NCI-H1092 (cell line): Measurements from ENCODE around the gene ATP12A.

Experiments used
- DNase-seq: peaks from one replicate; lab custom pipeline; 2025; lab: John Stamatoyannopoulos, UW

Gene ATP12A

DNA sequence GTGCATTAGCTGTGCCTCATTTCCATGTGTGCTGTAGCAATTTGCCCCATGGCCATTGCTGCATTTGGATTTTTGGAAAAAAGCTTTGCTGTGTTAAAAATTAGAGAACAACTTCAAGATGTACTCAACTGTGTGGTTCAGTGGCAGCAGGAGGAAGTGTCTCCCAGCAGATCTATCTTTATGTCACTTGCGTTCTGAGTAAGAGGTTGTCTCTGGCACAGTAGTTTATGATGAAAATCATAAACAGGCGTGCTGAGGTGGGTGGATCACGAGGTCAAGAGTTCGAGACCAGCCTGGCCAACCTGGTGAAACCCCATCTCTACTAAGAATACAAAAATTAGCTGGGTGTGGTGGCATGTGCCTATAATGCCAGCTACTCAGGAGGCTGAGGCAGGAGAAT lies 54.7 kb downstream of the ATP12A start:
- DNase-seq: no peak

DNA sequence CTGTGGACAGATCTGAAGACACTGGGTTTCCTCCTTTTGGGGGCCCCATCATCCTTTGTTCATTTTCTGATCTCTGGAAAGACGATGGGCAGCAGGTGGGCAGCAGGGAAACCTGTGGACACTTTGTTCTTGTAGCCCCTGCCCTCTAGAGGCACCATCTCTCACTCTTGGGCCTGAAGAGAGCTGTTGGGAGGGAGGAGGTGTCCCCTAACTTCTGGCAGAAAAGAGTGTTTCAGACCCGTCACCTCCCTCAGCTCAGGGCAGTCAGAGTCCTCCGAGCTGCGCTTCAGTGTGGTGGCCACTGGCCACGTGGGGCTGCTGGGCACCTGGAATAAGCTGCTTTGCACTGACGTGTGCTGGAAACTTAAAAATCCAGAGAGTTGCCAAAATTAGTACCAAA lies 56.8 kb downstream of the ATP12A start:
- DNase-seq: no peak

DNA sequence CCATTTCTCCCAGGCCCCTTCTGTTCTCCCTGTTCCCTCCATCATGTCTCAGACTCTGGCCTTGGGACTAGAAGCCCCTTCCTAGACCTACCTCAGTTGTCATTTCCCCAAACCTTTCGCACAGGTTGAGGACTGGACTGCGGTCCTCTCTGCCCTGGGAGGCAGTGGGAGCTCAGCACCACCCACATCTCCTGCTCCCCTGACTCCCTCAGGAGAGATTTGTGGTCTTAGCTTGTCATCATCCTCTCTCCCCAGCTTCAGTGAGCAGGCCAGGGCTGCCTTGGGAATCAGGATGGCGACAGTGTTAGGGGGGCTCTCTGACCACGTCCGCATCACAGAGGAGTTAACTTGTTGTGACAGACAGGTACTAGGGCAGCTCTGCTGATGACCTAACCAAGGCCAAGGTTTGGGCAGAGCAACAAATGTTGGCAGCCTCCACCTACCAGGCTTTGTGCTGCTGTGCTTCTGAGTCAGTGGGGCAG lies 58.2 kb downstream of the ATP12A start:
- no peak for DNase-seq

DNA sequence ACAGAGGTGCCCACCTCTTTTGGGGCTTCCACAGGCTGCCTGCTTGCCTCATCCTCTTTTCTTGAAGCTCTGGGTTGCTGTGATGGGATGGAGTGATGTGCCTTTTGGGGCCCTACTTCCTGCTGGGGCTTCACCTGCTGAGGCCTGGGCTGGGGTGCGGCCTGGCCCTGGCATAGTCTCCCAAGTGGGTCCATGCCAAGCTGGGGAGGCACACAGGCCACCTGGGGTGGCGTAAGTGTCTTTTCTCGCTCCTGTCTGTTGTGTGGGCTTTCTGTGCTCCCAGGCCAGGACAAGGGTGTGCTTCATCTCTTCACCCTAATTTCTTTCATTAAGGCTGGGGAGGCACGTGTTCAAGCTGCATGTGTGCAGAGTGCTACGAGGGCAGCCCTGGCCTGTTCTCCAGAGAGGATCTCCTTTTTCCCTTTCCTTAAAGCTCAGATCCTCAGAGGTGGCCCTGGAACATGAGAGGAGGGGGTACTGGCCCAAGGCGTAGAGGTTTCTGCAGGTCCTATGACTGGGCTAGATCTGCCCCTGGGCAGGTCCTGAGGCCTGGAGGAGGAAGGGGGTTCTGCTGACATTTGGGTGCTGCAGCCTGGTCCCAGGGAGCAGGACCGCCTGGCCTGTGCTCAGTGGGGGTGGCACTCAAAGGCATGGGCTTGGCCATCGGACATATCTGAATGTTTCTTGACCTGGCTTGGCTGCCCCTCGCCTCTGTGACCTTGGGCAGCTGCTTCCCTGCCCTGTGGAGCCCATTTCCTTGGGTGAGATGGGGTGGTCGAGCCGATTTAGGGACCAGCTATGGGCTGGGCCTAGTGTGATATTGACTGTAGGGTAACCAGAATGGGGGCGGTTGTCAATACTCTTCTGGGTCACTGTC lies 60.0 kb downstream of the ATP12A start:
- no peak for DNase-seq

DNA sequence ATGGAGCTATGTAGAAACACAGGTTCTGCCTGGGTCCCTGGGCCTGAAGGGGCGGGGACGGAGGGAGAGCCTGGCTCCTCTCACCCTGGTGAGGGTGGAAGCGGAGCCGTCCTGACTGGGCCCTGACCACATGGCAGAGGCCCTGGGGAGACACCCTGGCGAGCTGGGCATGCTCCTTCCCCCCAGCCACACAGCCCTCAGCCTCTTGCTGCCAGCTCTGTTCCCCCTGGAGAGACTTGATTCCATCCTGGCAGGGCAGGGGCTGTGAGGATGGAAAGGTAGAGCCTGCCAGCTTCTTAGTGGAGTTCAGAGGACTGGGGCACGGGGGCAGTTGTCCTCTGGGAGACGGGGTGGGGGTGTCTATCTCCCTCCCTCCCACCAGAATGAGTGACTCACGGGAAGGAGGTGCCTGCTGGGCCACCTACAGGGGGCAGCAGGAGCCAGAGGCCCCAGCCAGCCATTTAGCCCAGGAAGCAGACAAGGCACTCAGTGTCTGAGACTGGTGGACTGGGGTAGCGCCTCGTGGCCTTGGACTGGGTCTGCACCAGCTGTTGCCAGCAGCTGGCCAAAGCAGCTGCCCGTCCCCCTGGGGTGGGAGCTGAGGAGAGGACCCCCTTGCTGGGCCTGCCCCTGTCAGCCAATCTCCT lies 60.9 kb downstream of the ATP12A start:
- no peak for DNase-seq

DNA sequence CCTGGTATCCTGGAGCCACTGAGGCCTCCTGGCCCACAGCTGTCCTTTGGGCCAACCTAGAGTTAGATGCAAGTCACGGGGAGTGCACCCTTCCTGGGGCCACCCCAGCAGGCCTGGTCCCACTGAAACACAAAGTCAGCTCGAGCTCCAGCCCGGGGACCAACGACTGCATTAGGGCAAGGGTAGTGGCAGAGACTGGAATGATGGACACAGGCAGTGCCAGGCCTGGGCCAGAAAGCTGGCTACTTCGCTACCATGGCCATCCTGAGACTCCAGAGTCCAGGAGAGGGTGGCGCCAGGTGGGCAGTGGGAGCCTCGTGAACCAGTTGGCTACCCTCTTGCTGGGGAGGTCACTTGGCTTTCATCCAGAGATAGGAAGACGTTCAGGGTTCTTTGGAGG lies 61.6 kb downstream of the ATP12A start:
- no peak for DNase-seq

DNA sequence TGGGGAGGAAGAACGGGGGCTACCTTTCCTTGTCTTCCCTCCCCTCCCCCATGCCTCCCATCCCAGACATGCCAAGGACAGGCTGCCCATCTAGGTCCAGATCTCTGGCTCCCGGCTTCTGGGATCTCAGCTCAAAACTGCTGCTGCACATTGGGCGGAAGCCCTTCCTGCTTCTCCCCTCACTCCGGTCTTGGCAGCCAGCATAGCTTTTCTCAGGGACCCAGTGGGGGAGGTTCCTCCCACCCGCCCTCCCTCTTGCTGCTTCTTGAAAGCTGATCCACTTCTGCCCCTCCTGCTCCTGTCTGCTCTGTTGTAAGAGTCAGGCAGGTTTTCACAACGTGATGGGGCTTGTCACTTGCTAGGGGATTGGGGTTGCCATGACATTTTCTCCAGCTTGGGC lies 62.1 kb downstream of the ATP12A start:
- no peak for DNase-seq

DNA sequence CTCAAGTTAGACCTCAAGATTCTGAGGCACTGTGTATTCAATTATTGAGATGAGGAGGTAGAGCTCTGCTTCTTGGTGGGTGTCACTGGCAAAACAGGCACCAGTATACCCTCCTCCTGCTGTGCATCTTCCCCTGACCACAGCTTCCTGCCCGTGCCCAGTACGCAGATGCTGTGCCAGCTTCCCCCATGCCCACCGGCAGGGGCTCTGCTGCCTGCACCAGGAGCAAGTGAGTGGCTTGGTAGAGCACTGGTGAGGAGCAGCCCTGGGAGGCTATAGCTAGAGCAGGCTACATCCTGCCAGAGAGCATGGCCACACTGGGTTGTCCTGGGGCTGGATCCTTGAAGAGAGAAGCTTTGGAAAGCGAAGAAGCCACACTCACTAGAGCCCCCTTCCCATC lies 62.8 kb downstream of the ATP12A start:
- DNase-seq: no peak

DNA sequence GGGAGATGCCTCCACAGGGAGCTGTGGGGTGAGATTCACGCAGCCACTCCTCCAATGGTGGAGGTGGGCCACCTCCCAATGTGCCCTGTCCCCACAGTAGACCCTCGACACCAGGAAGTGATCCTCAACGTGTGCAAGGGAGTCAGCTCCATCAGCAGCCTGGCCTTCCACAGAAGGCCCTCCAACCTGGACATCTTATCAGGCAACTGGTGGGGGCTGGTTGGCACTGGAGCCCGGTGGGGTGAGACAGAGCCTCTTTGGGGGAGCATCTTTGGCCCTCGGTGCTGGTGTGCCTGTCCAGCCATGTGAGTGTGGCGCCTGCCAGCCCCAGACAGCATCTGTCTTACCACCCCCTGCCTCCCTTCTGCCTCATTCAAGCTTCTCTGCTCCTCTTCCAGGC lies 64.0 kb downstream of the ATP12A start:
- DNase-seq: no peak

DNA sequence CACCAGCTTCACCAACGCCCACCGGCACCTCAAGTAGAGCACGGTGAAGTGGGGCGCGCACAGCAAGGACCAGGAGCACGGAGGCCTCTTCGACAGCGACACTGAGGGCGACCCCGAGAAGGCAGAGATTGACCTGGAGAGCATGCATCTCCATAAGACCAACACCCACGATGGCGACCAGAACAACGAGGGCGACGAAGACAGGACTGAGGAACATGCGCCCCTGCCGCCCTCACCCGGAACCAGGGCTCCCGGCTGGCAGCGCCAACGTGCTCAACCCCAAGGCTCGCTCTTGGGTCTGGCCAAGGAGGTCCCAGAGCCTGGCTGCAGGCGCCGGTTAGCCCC lies 65.3 kb downstream of the ATP12A start:
- no peak for DNase-seq

DNA sequence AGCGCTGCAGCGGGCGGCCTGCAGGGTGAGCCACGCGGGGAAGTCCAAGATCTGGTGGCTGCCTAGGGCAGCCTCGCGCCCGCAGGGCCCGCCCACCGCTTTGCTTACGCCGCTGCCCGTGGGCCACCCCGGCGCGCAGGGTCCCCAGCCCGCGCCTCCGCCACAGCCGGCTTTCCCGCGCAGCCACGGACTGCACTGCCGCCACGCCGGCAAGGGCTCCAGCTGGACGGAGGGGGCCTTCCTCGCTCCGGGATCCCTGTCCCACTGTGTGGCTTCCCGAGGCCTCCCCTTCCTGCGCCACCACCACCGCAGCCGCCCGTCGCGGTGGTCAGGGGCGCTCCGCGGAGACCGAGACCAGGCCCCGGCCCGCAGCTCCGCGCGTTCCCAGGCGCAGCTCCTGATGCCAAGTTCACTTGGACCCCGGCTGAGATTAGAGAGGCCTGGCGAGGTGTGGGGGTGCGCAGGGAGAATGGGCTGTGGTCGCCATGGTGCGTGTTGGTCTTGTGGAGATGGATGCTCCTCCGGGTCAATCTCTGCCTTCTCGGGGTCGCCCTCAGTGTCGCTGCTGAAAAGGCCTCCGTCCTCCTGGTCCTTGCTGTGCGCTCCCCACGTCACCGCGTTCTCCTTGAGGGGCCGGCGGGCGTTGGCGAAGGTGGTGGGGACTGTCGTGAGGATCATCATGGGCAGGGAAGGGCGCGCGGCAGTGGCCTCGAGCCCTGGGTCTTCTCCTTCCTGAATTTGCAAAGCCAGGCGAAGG lies 65.8 kb downstream of the ATP12A start:
- no peak for DNase-seq

DNA sequence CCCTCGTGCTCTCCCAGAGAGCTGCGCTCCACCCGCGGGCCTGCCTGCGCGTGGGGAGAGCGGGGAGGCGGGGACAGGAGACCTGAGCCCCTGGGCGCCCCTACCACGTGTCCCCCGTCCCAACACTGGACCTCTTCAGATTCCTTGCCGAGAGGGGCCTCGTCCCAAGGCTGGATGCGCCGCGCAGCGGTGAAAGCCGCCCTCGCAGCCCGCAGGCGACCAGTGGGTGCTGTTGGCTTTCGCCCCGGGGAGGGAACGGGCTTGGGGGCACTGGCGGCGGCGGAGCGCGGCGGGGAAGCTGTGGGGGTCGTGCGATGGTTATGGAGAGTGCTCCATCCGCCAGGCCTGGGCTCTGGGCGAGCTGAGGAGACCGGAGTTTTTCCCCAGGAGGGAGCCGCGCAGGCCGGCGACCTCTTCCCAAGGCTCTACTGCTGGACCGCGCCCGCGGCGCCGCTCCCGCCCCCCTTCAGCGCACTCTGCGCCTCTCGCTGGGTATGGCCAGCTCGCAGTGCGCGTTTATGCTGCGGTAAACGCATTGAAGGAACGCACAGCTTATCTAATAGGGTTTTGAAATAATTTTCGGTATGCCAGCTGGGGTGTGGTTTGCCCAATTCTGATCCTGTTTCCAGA lies 66.5 kb downstream of the ATP12A start:
- no peak for DNase-seq

DNA sequence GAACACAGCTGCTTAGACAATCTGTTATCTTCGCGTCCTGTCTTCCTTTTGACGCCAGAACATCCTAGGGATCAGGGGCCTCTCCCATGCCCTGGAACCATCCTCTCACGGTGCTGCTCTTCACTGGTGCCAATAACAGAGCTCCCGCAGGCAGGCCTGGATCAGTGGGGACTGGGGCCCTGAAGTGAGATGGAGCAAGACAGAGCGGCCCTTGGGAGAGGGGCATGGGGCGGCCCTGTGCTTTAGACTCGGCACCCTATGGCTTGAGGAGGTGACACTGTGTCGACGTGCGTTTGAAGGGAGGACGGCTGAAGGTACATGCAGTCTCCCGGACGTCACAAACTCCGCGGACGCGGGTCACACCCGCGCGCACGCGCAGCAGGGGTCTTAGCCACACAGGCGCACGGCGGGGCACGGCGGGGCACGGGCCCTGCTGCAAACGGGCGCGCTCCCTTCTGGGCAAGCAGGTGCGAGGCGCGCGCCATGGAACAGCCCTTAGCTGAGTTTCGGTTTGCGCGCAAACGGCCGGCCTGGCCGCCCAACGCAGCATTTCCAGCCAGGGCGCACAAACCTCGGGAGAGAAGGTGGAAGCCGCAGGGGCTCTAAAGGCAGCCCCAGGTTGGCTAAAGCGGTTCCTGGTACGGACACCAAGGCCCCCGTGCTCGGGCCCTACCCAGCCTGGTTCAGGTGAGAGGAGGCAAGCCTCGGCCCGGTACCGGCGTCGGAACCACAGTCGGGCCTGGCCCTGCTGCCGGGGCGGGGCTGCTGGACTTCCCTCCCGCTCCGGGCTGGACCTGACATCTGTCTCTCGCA lies 67.2 kb downstream of the ATP12A start:
- DNase-seq: no peak

DNA sequence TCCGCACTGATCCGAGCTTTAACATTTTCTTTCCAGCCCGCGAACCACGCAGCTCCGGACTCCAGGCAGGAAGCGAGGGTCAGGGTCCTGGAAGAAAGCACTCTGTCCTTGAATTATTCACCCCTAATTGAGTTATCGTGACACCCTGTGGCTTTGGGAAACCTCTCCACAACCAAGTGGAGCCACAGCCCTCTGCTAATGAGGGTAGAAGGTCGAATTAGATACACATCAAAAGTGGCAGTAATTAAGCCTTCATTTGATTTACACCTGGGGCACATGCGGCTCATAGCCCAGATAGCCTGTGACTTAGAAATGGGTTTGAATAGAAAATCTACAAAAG lies 67.8 kb downstream of the ATP12A start:
- no peak for DNase-seq

DNA sequence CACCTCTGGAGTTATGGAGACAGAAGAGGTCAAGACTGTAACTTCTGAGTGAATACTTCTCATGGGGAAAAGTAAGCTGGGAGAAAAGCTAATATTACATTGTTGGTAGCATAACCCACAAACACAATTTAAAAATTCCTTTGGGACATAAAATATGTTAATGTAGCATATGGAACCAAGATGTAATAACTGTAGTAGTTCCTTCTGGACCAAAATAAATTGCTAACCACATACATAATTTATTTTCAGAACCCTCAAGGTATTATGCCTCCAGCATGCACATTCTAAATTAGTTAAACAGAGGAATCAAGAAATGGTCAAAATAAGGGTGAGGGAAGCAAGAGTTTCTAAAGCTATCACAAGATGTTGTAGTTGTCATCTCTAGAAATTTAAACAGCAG lies 79.0 kb downstream of the ATP12A start:
- DNase-seq: no peak
